Stimulated activated CD4-positive, alpha-beta T cell treated with anti-CD3 and anti-CD28 coated beads, Interleukin-4, amount 100 ng/mL, for 48 hours (primary cell): Measurements from ENCODE around the gene VPS50.

Experiments used
- DNase-seq, 2 donors: peaks; one replicate each; pipeline ENCODE4 v3.0.0-alpha.2; 2020; ENCODE audit warnings: low read depth in 2 of 2

Gene VPS50

GRCh38 chr7:93231799-93232672, at the start of gene VPS50:
Gene VPS50, plus strand, starts transcription at chr7:93232366. Its CDS starts 102 bp downstream, at chr7:93232468.
- peak; percentile 79 to 84 for DNase-seq

GRCh38 chr7:93185303-93186027, 46.7 kb upstream of the VPS50 start:
- DNase-seq = peak in 1 of 2 donors; percentile 9

- no peak for DNase-seq
Measured at GRCh38 chr7:93188870-93189634, 43.1 kb upstream of the VPS50 start.

GRCh38 chr7:93194386-93194785, 37.8 kb upstream of the VPS50 start:
- DNase-seq = no peak

- no peak for DNase-seq
Measured at GRCh38 chr7:93196336-93196735, 35.8 kb upstream of the VPS50 start.

GRCh38 chr7:93198472-93198871, 33.7 kb upstream of the VPS50 start:
- no peak for DNase-seq

GRCh38 chr7:93202594-93203250, 29.4 kb upstream of the VPS50 start:
- DNase-seq = no peak

- DNase-seq = no peak
Measured at GRCh38 chr7:93203496-93203895, 28.7 kb upstream of the VPS50 start.

- DNase-seq = no peak
Measured at GRCh38 chr7:93205046-93205445, 27.1 kb upstream of the VPS50 start.

GRCh38 chr7:93211228-93211818, 20.8 kb upstream of the VPS50 start:
- no peak for DNase-seq

GRCh38 chr7:93212881-93213280, 19.3 kb upstream of the VPS50 start:
- no peak for DNase-seq

- DNase-seq = no peak
Measured at GRCh38 chr7:93218997-93219827, 13.0 kb upstream of the VPS50 start.

GRCh38 chr7:93219868-93220267, 12.3 kb upstream of the VPS50 start:
- DNase-seq = no peak

GRCh38 chr7:93226310-93226709, 5.9 kb upstream of the VPS50 start, which contains the start of gene HEPACAM2:
Gene HEPACAM2, minus strand, starts transcription at chr7:93226469.
- DNase-seq = no peak

GRCh38 chr7:93228302-93228701, 3.9 kb upstream of the VPS50 start:
- DNase-seq = no peak

- DNase-seq = no peak
Measured at GRCh38 chr7:93231259-93231658, 907 bp upstream of the VPS50 start.

- DNase-seq = no peak
Measured at GRCh38 chr7:93232673-93233018, 480 bp downstream of the VPS50 start.

GRCh38 chr7:93235541-93235940, 3.4 kb downstream of the VPS50 start:
- DNase-seq = no peak

- no peak for DNase-seq
Measured at GRCh38 chr7:93238131-93238530, 6.0 kb downstream of the VPS50 start.

- DNase-seq = no peak
Measured at GRCh38 chr7:93238748-93239147, 6.6 kb downstream of the VPS50 start.
